Endothelial cell of umbilical vein (primary cell): ENCODE data around the gene CRAT.

Source experiments
- CTCF ChIP-seq, 2 donors: IDR thresholded peaks; 1 replicate in 1 of 2; 2 replicates in 1 of 2; pipeline ENCODE4 v1.5.1; 2011; ENCODE audit warnings: low read length in 2 of 2, mild to moderate bottlenecking in 2 of 2, moderate library complexity in 2 of 2, control low read depth in 1 of 2, inconsistent platforms in 1 of 2, low read depth in 1 of 2; ENCODE audit not compliant: insufficient read depth in 1 of 2; ENCODE audit errors: extremely low read depth in 1 of 2
- GATA2 ChIP-seq: IDR thresholded peaks from 2 replicates; pipeline ENCODE4 v1.7.0; 2011; ENCODE audit warnings: low read depth, mild to moderate bottlenecking, moderate library complexity, mixed read lengths, low read length; ENCODE audit not compliant: insufficient read length, insufficient read depth
- MAX ChIP-seq: IDR thresholded peaks from 2 replicates; pipeline ENCODE4 v1.6.1; 2011; ENCODE audit not compliant: insufficient read depth, insufficient read length
- POLR2A ChIP-seq: IDR thresholded peaks from 2 replicates; pipeline ENCODE4 v1.6.1; 2012; ENCODE audit warnings: low read depth, mild to moderate bottlenecking, control low read depth, low read length
- POLR2AphosphoS5 ChIP-seq: IDR thresholded peaks from 2 replicates; pipeline ENCODE4 v1.6.1; 2012; ENCODE audit warnings: low read depth, mild to moderate bottlenecking, control low read depth, low read length, moderate library complexity; ENCODE audit not compliant: insufficient read depth

GRCh38 chr9:129068990-129069861, 41.4 kb downstream of the CRAT start:
- TF ChIP-seq CTCF (IDR thresholded peaks at IDR 0.05; ENCODE audit: extremely low read depth in 1 of 2, insufficient read depth in 1 of 2, low read depth in 1 of 2, low read length in 2 of 2) = no peak
- TF ChIP-seq MAX = no peak
- no peak for TF ChIP-seq POLR2A
- no peak for TF ChIP-seq POLR2AphosphoS5
- no peak for TF ChIP-seq GATA2
